Testis (tissue), 2 donors: ENCODE measurements around the gene GPC3.

ENCODE experiments used
- CTCF ChIP-seq, 3 experiments: fragments of 450-650 bp in 2 of 3; fragments of 200-600 bp in 1 of 3; sonication (generic) in 1 of 3; IDR thresholded peaks; one replicate each; pipeline ENCODE4 v1.5.1; 2016 to 2019; ENCODE audit warnings: antibody characterized with exemption in 3 of 3, mild to moderate bottlenecking in 2 of 3, moderate library complexity in 1 of 3
- POLR2A ChIP-seq: fragments of 450-650 bp; IDR thresholded peaks from one replicate; pipeline ENCODE4 v1.6.1; 2017; ENCODE audit warnings: antibody characterized with exemption, mild to moderate bottlenecking, moderate library complexity

GRCh38 chrX:133852401-133852800, 133.0 kb downstream of the GPC3 start:
- TF ChIP-seq CTCF (IDR thresholded peaks at IDR 0.05) (no peak), POLR2A (no peak)
